ENCODE results near the gene GSTT4.

DNA sequence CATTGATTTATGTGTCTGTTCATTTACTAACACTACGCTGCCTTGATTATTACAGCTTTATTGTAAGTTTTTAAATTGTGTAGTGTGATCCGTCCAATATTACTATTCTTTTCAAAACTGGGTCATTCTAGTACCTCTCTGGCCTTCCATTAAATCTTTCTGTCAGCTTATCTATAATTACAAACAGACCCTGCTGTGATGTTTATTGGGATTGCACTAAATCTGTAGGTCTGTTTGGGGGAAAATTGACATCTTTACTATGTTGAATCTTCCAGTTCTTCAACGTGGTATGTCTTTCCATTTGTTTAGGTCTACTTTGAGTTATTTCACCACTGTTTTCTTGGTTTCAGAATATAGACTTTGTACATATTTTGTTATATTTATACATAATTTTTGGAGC lies 21.5 kb upstream of the GSTT4 start:
- TF ChIP-seq, protein P1, sequence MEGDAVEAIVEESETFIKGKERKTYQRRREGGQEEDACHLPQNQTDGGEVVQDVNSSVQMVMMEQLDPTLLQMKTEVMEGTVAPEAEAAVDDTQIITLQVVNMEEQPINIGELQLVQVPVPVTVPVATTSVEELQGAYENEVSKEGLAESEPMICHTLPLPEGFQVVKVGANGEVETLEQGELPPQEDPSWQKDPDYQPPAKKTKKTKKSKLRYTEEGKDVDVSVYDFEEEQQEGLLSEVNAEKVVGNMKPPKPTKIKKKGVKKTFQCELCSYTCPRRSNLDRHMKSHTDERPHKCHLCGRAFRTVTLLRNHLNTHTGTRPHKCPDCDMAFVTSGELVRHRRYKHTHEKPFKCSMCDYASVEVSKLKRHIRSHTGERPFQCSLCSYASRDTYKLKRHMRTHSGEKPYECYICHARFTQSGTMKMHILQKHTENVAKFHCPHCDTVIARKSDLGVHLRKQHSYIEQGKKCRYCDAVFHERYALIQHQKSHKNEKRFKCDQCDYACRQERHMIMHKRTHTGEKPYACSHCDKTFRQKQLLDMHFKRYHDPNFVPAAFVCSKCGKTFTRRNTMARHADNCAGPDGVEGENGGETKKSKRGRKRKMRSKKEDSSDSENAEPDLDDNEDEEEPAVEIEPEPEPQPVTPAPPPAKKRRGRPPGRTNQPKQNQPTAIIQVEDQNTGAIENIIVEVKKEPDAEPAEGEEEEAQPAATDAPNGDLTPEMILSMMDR (IDR thresholded peaks at IDR 0.05): no peak
- TF ChIP-seq POLR2A (IDR thresholded peaks at IDR 0.05): no peak

Data from body of pancreas (tissue), 4 donors.